Renal cortex interstitium (tissue), 11 donors: ENCODE results near the gene TFF1. TPM values are rescaled to one million over a fixed set of nuclear protein-coding genes. Genes with fewer than 3 reads are reported as not detected.

ENCODE experiments used
- DNase-seq, 11 donors: peaks; one replicate each; pipeline ENCODE4 v3.0.0-alpha.2; 2013; ENCODE audit warnings: low read depth in 9 of 11, low spot score in 4 of 11; ENCODE audit errors: extremely low read depth in 1 of 11
- polyA plus RNA-seq, 3 donors: library from polyadenylated mRNA; unstranded; fragments of 120-200 nt; gene quantifications; one replicate each; pipeline ENCODE4 v1.2.1, GENCODE V29; 2013; ENCODE audit not compliant: insufficient read length in 3 of 3

Gene TFF1
- polyA plus RNA-seq, 3 donors, result 0.94 TPM; not detected in 2

GRCh38 chr21:42336054-42336453 lies 30.3 kb downstream of the TFF1 start:
- no peak for DNase-seq

- no peak for DNase-seq
Measured at GRCh38 chr21:42332557-42333317, 33.6 kb downstream of the TFF1 start.

DNA sequence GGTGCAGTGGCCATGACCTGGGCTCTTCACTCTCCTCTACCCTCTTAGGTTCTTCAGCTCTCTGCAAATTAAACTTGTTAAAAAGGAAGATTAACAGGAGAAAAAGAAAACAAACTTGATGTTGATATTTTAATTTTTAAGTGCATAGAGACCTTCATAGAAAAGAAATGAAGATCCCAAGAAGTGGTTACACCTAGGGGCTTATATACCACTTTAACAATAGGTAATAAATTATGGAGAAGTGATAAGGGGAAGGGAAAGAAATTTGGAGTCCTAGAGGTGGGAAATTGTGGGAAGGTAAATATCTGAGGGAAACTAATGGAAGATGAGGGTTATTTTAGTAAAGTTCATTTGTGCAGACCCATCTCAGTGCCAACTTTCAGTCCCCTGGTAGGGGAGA lies 34.7 kb downstream of the TFF1 start:
- no peak for DNase-seq

GRCh38 chr21:42330380-42331371 lies 35.7 kb downstream of the TFF1 start:
- no peak for DNase-seq

- DNase-seq, result no peak
Measured at GRCh38 chr21:42324896-42325295, 41.4 kb downstream of the TFF1 start.

DNA sequence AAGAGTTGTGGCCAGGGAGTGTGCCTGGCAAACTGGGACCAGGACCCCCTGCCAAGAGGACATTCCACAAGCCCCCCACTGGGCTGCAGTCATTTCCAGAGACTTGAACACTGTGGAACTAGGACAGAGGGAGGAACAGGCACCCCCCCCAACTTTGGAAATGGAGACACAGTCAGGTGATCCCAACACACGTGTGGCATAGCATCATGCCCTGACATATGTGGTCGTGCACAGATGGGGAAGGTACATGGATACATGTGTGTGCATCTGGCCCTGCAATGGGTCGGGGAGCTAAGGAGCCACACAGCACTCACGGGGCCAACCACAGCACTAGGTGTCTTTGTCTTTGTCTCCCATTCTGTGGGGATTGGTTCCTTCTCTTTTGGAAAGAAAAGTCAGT lies 44.5 kb downstream of the TFF1 start:
- no peak for DNase-seq

DNA sequence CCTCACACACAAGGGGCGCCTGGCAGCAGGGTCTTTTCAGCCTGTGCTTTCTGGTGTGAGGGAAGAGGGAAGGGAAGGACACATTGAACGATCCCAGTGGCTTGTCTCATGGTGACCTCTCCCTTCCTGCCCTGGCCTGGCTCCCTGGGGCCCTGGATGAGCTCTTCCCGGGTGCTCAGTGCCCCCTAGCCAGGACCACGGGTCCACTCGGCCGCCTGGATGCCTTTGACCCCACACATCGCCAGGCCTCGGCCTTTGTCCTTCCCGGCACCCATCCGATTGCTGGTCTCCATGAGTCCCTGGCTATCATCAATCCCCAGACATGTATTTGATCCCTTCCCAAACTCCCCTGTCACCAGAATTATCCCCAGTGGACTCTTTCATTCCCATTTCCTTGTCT lies 45.1 kb downstream of the TFF1 start:
- DNase-seq, result no peak

DNA sequence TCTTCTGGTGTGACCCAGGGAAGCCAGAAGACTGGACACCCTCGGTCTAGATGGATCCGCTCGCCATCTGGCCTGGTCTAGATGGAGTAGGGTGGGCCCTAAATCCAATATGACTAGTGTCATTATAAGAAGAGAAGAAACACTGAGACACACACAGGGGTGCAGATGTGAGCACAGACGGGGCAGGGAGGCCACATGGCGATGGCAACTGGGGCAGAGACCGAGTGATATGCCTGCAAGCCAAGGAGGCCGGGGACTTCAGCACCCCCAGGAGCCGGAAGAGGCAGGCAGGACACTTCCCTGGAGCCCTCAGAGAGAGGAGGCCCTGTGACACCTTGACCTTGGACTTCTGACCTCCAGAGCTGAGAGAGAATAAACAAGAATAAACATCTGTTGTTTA lies 45.5 kb downstream of the TFF1 start:
- DNase-seq, result no peak

GRCh38 chr21:42319851-42320572 lies 46.3 kb downstream of the TFF1 start:
- no peak for DNase-seq

- DNase-seq, result no peak
Measured at GRCh38 chr21:42319376-42319775, 47.0 kb downstream of the TFF1 start.

GRCh38 chr21:42317826-42318746 lies 48.2 kb downstream of the TFF1 start:
- no peak for DNase-seq

DNA sequence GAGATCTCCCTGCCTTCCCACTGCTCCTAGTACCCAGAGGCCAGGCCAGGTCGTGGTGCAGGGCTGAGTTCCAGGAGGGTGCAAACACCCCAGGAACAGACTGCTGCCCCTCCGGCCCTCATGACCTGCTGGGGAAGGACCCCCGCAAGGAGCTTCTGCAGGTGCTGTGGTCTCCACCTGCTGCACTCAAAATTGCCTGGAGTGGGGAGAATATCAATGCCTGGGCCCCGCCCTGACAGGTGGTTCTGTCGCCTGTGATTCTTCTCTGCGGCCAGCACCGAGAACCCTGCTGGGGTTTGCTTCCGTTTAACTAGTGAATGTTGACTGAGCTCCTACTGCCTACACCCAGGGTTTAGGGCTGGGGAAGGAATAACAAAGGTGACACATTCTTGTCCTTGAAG lies 49.0 kb downstream of the TFF1 start:
- DNase-seq, result no peak

DNA sequence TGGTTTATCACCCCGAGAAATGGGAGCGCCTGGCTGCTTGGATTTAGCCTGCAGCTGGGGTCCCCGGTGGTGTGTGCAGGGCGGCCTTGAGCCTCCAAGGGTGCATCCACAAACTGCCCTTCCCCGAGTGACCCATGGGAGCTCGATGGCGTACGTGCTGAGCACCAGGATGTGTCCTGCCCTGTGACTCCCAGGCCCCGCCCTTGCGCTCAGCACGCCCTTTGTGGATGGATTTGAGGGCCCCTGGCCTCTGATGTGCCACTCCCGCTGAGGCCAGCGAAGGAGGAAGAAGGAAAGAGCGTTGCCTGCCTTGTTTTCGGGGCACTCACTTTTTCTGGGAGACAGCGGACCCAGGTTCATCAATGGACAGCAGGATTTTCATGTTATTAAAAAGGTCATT lies 49.4 kb downstream of the TFF1 start:
- no peak for DNase-seq

GRCh38 chr21:42315296-42315891 lies 50.9 kb downstream of the TFF1 start, which contains the start of gene TFF3:
Gene TFF3 (minus strand): TSS chr21:42315409. CDS start chr21:42315374, 35 bp downstream.
- peak in 8 of 11 donors; percentile 25 to 76 (median 58) for DNase-seq

DNA sequence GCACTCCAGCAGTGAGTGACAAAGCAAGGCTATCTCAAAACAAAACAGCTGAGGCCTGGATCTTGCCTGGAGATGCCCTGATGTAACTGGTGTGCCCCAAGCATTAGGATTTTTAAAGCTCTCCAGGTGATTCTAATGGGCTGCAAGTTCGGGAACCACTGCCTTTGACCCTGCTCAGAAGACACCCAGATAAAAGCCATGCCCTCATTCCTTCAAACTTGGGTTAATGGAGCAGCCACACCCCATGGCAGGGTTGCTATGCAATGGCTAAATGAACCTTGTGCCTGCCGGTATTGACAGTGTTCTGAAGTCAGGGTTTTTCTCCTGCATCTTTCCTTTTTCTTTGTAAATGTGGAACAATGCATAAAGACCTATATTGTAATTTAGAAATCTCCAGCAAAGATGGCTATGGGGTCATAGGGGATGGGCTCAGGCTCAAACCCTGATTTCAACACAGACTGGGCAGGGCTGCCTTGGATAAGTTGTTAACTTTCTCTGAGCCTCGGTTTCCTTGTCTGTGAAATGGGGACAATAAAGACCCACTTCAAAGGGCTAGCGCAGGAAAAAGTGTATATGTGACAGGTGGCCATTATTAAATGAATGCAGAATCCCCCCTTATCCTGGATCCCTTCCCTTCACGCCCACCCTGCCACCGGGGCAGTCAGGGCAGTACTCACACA lies 51.6 kb downstream of the TFF1 start:
- DNase-seq, result no peak

GRCh38 chr21:42313501-42313969 lies 52.8 kb downstream of the TFF1 start:
- no peak for DNase-seq

DNA sequence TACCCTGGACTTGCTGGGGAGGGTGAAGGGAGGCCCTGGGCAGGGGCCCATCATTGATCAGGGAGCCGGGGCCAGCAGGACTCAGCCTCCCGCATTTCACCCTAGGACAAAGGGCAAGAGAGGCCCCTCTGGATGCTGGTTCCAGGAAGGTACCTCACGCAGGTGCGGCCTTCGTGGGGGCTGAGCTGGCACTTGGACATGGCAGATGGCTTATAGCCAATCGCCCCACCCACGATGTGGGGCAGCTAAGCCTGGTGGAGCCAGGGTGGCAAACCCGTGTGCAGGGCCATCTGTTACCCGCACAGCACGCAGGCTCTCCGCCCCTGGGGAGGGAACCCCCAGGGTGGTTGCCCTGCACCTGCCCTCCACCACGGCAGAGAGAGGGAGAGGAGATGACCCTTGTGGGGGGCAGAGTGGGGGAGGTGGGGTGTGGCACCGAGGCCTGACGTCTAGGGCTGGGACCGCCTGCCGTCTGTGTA lies 53.7 kb downstream of the TFF1 start:
- no peak for DNase-seq
